H9 (cell line): ENCODE data around the gene GJB5. TPM values are rescaled to one million over a fixed set of nuclear protein-coding genes. Genes with fewer than 3 reads are reported as not detected.
A peak's percentile ranks its signal among the peaks of the same experiment; 100 is the strongest.

Source experiments
- DNase-seq: peaks from one replicate; pipeline ENCODE4 v3.0.0-alpha.2; 2017
- H2AFZ ChIP-seq: one replicate; pipeline ENCODE4 v1.6.1; 2013; ENCODE audit warnings: mild to moderate bottlenecking, low read length, control low read depth, moderate library complexity
- H2AK5ac ChIP-seq: 2 replicates; pipeline ENCODE4 v1.6.1; 2013; ENCODE audit warnings: low read length, control low read depth, mixed read lengths; ENCODE audit not compliant: insufficient read length
- H2BK120ac ChIP-seq: one replicate; pipeline ENCODE4 v1.6.1; 2013; ENCODE audit warnings: low read depth, mild to moderate bottlenecking, low read length, control low read depth, inconsistent platforms; ENCODE audit not compliant: poor library complexity, severe bottlenecking
- H2BK12ac ChIP-seq: 2 replicates; pipeline ENCODE4 v1.6.1; 2013; ENCODE audit warnings: low read length, control low read depth, mixed read lengths, low read depth; ENCODE audit not compliant: insufficient read length
- H2BK15ac ChIP-seq: 2 replicates; pipeline ENCODE4 v1.6.1; 2013; ENCODE audit warnings: low read depth, low read length, control low read depth
- H2BK20ac ChIP-seq: one replicate; pipeline ENCODE4 v1.6.1; 2013; ENCODE audit warnings: low read depth, mild to moderate bottlenecking, low read length, control low read depth, inconsistent platforms; ENCODE audit not compliant: poor library complexity, severe bottlenecking
- H2BK5ac ChIP-seq: 2 replicates; pipeline ENCODE4 v1.6.1; 2013; ENCODE audit warnings: low read length, control low read depth, mixed read lengths; ENCODE audit not compliant: insufficient read length
- H3K14ac ChIP-seq: 2 replicates; pipeline ENCODE4 v1.6.1; 2013; ENCODE audit warnings: low read length, control low read depth; ENCODE audit not compliant: insufficient read depth
- H3K18ac ChIP-seq: 2 replicates; pipeline ENCODE4 v1.6.1; 2013; ENCODE audit warnings: low read depth, mild to moderate bottlenecking, mixed read lengths, low read length, control low read depth; ENCODE audit not compliant: insufficient read length
- H3K23ac ChIP-seq: 2 replicates; pipeline ENCODE4 v1.6.1; 2013; ENCODE audit warnings: low read length, control low read depth, mixed read lengths, low read depth; ENCODE audit not compliant: insufficient read length
- H3K23me2 ChIP-seq: 2 replicates; pipeline ENCODE4 v1.6.1; 2013; ENCODE audit warnings: low read depth, mild to moderate bottlenecking, mixed read lengths, low read length, control low read depth; ENCODE audit not compliant: insufficient read length, poor library complexity, severe bottlenecking
- H3K27ac ChIP-seq: 2 replicates; pipeline ENCODE4 v1.5.1; 2013; ENCODE audit warnings: low read length, control low read depth, mixed read lengths, low read depth; ENCODE audit not compliant: insufficient read length
- H3K27me3 ChIP-seq: 2 replicates; pipeline ENCODE4 v1.6.1; 2013; ENCODE audit warnings: low read length, control low read depth, inconsistent platforms; ENCODE audit not compliant: insufficient read depth
- H3K4ac ChIP-seq: 2 replicates; pipeline ENCODE4 v1.6.1; 2013; ENCODE audit warnings: low read depth, mild to moderate bottlenecking, control low read depth, inconsistent platforms, low read length, moderate library complexity
- H3K4me1 ChIP-seq: 2 replicates; pipeline ENCODE4 v1.6.1; 2013; ENCODE audit warnings: low read length, control low read depth, inconsistent platforms; ENCODE audit not compliant: insufficient read depth
- H3K4me2 ChIP-seq: 2 replicates; pipeline ENCODE4 v1.6.1; 2013; ENCODE audit warnings: low read length, control low read depth, mixed read lengths; ENCODE audit not compliant: insufficient read length, insufficient read depth
- H3K56ac ChIP-seq: 2 replicates; pipeline ENCODE4 v1.6.1; 2013; ENCODE audit warnings: low read depth, mild to moderate bottlenecking, mixed read lengths, low read length, control low read depth; ENCODE audit not compliant: insufficient read length
- H3K79me1 ChIP-seq: 2 replicates; pipeline ENCODE4 v1.6.1; 2013; ENCODE audit warnings: low read depth, mild to moderate bottlenecking, moderate library complexity, low read length, control low read depth, inconsistent platforms; ENCODE audit not compliant: insufficient read depth, poor library complexity, severe bottlenecking
- H3K79me2 ChIP-seq: 2 replicates; pipeline ENCODE4 v1.6.1; 2013; ENCODE audit warnings: low read length, control low read depth, inconsistent platforms; ENCODE audit not compliant: insufficient read depth
- H3K9ac ChIP-seq: 2 replicates; pipeline ENCODE4 v1.6.1; 2013; ENCODE audit warnings: low read length, control low read depth, mixed read lengths; ENCODE audit not compliant: insufficient read length; ENCODE audit errors: extremely low read depth
- H3K9me3 ChIP-seq: one replicate; pipeline ENCODE4 v1.6.1; 2013; ENCODE audit warnings: low read depth, low read length, inconsistent platforms; ENCODE audit not compliant: control insufficient read depth
- H3T11ph ChIP-seq: one replicate; pipeline ENCODE4 v1.6.1; 2013; ENCODE audit warnings: mild to moderate bottlenecking, low read length, control low read depth, inconsistent platforms
- H4K20me1 ChIP-seq: one replicate; pipeline ENCODE4 v1.6.1; 2013; ENCODE audit not compliant: control insufficient read depth, insufficient read length, insufficient read depth
- H4K5ac ChIP-seq: 2 replicates; pipeline ENCODE4 v1.6.1; 2013; ENCODE audit warnings: low read depth, mild to moderate bottlenecking, mixed read lengths, low read length, control low read depth; ENCODE audit not compliant: insufficient read length
- H4K8ac ChIP-seq: replicated peaks from 2 replicates; pipeline ENCODE4 v1.6.1; 2013; ENCODE audit warnings: low read length, control low read depth, mixed read lengths, low read depth; ENCODE audit not compliant: insufficient read length
- H4K91ac ChIP-seq: 2 replicates; pipeline ENCODE4 v1.6.1; 2013; ENCODE audit warnings: low read depth, mild to moderate bottlenecking, moderate library complexity, mixed read lengths, low read length, control low read depth; ENCODE audit not compliant: insufficient read length
- H3K27ac Mint-ChIP-seq, 3 experiments: 2 replicates in 2 of 3; 3 replicates in 1 of 3; pipeline ENCODE4 v1.8.0; 2020 to 2021; ENCODE audit warnings: mixed read lengths in 3 of 3, mild to moderate bottlenecking in 1 of 3, moderate library complexity in 1 of 3
- H3K27me3 Mint-ChIP-seq: 2 replicates; pipeline ENCODE4 v1.8.0; 2021; ENCODE audit warnings: low read depth, mild to moderate bottlenecking, moderate library complexity, mixed read lengths
- H3K36me3 Mint-ChIP-seq, 3 experiments: 2 replicates in 2 of 3; 3 replicates in 1 of 3; pipeline ENCODE4 v1.8.0; 2020 to 2021; ENCODE audit warnings: low read depth in 3 of 3, mixed read lengths in 3 of 3; ENCODE audit not compliant: insufficient read depth in 1 of 3
- H3K4me1 Mint-ChIP-seq, 2 experiments: 2 replicates each; pipeline ENCODE4 v1.8.0; 2020; ENCODE audit warnings: mixed read lengths in 2 of 2
- H3K4me3 Mint-ChIP-seq, 2 experiments: 2 replicates in 1 of 2; 3 replicates in 1 of 2; pipeline ENCODE4 v1.8.0; 2020 to 2021; ENCODE audit warnings: mild to moderate bottlenecking in 2 of 2, mixed read lengths in 2 of 2, moderate library complexity in 1 of 2
- H3K9me3 Mint-ChIP-seq, 2 experiments: 2 replicates in 1 of 2; 3 replicates in 1 of 2; pipeline ENCODE4 v1.8.0; 2020; ENCODE audit warnings: mild to moderate bottlenecking in 2 of 2, mixed read lengths in 2 of 2, moderate library complexity in 1 of 2
- WGBS: extraction: QIAGEN DNeasy Blood & Tissue Kit; methylation state at CpG from one replicate; pipeline ENCODE4 v1.1.7; 2013; ENCODE audit warnings: missing lambda C conversion rate, low lambda C conversion rate, mixed read lengths; ENCODE audit not compliant: insufficient read length; ENCODE audit errors: extremely low coverage; 5-methylcytosine and 5-hydroxymethylcytosine counted together
- total RNA-seq: library from RNA; stranded (reverse); gene quantifications from 2 replicates; pipeline ENCODE4 v1.2.1, GENCODE V29; 2021
- TF ChIP-seq, protein P1 (sequence below): fragments of 200-600 bp; sonication (generic); conservative IDR thresholded peaks from 3 replicates; pipeline ENCODE4 v1.8.0; 2021; ENCODE audit warnings: antibody characterized with exemption, mild to moderate bottlenecking

The GJB5 gene
- total RNA-seq, 1 experiment from 2014 or later: 0.22 TPM

DNA sequence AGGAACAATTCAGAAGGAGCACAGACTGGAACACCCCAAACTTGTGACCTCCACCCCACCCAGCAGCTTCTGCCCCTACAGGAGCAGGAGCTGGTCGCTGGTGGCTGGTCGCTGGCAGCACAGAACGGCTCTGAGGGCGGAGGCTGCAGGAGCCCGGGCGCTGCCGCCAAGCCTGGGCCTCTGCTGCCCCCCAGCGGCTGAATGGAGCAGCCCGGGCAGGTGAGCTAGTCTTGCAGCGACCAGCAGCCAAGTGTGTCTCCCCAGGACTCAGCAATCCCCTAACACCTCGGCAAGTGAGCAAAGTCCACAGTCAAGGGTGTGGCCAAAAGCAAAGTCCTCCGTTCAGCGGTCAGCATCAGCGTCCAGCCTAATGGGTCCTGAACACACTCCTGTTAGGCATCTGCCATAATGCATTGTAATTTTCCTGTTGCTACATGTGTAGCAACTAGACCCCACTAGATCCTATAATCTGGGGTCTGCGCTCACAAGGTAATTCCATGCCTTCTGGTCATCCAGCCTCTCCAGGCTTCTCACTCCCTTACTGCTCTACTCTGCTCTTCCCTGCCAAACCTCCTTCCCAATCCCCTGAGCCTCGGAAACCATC, 12.1 kb upstream of the GJB5 start:
- H4K20me1 ChIP-seq: no peaks in the 10 kb centered on the region
- H3T11ph ChIP-seq: no peak overlapping the region
- no peak overlapping the region for H4K5ac ChIP-seq
- H3K4ac ChIP-seq: no peak overlapping the region
- no CpG with 5 or more reads among the region's 16 CpGs for WGBS
- Mint-ChIP-seq H3K27me3 (peaks cover 28% of the 10 kb centered on the region), H3K4me1 (peaks cover 14 to 29% of the 10 kb centered on the region in 2 experiments), H3K27ac (no peak overlapping the region; a peak in 1 of 7 replicates), H3K36me3 (no peaks in the 10 kb centered on the region; a peak in 1 of 7 replicates), H3K9me3 (no peaks in the 10 kb centered on the region), H3K4me3 (no peak overlapping the region; a peak in 1 of 5 replicates)
- no peak overlapping the region for H3K27ac ChIP-seq
- no peak overlapping the region for H3K18ac ChIP-seq
- no peaks in the 10 kb centered on the region for H3K4me1 ChIP-seq
- peak; percentile 91 for DNase-seq
- H2BK12ac ChIP-seq: no peak overlapping the region
- TF ChIP-seq, protein P1, sequence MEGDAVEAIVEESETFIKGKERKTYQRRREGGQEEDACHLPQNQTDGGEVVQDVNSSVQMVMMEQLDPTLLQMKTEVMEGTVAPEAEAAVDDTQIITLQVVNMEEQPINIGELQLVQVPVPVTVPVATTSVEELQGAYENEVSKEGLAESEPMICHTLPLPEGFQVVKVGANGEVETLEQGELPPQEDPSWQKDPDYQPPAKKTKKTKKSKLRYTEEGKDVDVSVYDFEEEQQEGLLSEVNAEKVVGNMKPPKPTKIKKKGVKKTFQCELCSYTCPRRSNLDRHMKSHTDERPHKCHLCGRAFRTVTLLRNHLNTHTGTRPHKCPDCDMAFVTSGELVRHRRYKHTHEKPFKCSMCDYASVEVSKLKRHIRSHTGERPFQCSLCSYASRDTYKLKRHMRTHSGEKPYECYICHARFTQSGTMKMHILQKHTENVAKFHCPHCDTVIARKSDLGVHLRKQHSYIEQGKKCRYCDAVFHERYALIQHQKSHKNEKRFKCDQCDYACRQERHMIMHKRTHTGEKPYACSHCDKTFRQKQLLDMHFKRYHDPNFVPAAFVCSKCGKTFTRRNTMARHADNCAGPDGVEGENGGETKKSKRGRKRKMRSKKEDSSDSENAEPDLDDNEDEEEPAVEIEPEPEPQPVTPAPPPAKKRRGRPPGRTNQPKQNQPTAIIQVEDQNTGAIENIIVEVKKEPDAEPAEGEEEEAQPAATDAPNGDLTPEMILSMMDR: peak; percentile 98
- no peak overlapping the region for H3K23ac ChIP-seq
- H2BK5ac ChIP-seq: no peak overlapping the region
- H3K23me2 ChIP-seq: no peaks in the 10 kb centered on the region
- H4K91ac ChIP-seq: no peak overlapping the region
- no peak overlapping the region for H2BK120ac ChIP-seq
- H3K4me2 ChIP-seq: no peak overlapping the region
- no peak overlapping the region for H3K9ac ChIP-seq
- H2AFZ ChIP-seq: no peak overlapping the region
- H4K8ac ChIP-seq: no peak overlapping the region
- H3K56ac ChIP-seq: no peak overlapping the region
- H3K79me1 ChIP-seq: no peaks in the 10 kb centered on the region
- H3K27me3 ChIP-seq: no peaks in the 10 kb centered on the region
- H2BK15ac ChIP-seq: no peak overlapping the region
- no peak overlapping the region for H2AK5ac ChIP-seq
- H3K9me3 ChIP-seq: no peaks in the 10 kb centered on the region
- H2BK20ac ChIP-seq: no peak overlapping the region
- H3K79me2 ChIP-seq: no peaks in the 10 kb centered on the region
- no peak overlapping the region for H3K14ac ChIP-seq
